A673 (cell line): ENCODE data around the gene THRB. TPM values are rescaled to one million over a fixed set of nuclear protein-coding genes. Genes with fewer than 3 reads are reported as not detected.

Source experiments
- BruUV-seq: library from RNA; stranded (reverse); fragments of 400-500 nt; replicated peaks from 2 replicates; lab custom pipeline; 2021; lab: Mats Ljungman, UMichigan
- CTCF ChIA-PET: fragments of 300-600 bp; sonication (Branson Sonifier 250); formaldehyde crosslinking; loops from one replicate; lab custom pipeline; 2022; ENCODE audit warnings: antibody characterized with exemption; lab: Charles Lee
- POLR2A ChIA-PET: fragments of 300-600 bp; sonication (Branson Sonifier 250); formaldehyde crosslinking; loops from one replicate; lab custom pipeline; 2022; ENCODE audit warnings: antibody characterized with exemption; ENCODE audit not compliant: low non-redundant PET; lab: Charles Lee
- DNase-seq: peaks from one replicate; pipeline ENCODE4 v3.0.0-alpha.2; 2015; ENCODE audit warnings: low spot score
- H3K27ac ChIP-seq: fragments of 200-600 bp; sonication (generic); 2 replicates; pipeline ENCODE4 v1.5.1; 2016; ENCODE audit warnings: mixed run types, low read depth, mild to moderate bottlenecking, mixed read lengths, antibody characterized with exemption, low read length; ENCODE audit not compliant: poor library complexity, severe bottlenecking
- H3K27me3 ChIP-seq: fragments of 200-600 bp; sonication (generic); replicated peaks from 2 replicates; pipeline ENCODE4 v1.6.1; 2017; ENCODE audit warnings: mixed run types, low read depth, mild to moderate bottlenecking, mixed read lengths, antibody characterized with exemption, low read length; ENCODE audit not compliant: insufficient read depth, poor library complexity
- H3K36me3 ChIP-seq: fragments of 200-600 bp; sonication (generic); 2 replicates; pipeline ENCODE4 v1.6.1; 2016; ENCODE audit warnings: mixed run types, mild to moderate bottlenecking, mixed read lengths, antibody characterized with exemption, low read length; ENCODE audit not compliant: insufficient read depth, poor library complexity, severe bottlenecking
- H3K4me1 ChIP-seq: fragments of 200-600 bp; sonication (generic); 2 replicates; pipeline ENCODE4 v1.6.1; 2017; ENCODE audit warnings: mixed run types, mild to moderate bottlenecking, mixed read lengths, antibody characterized with exemption, low read length; ENCODE audit not compliant: insufficient read depth, poor library complexity, severe bottlenecking
- H3K4me3 ChIP-seq: fragments of 200-600 bp; sonication (generic); 2 replicates; pipeline ENCODE4 v1.5.1; 2016; ENCODE audit warnings: low read depth, mixed run types, mild to moderate bottlenecking, mixed read lengths, low read length; ENCODE audit not compliant: poor library complexity, severe bottlenecking
- H3K9me3 ChIP-seq: fragments of 200-600 bp; sonication (generic); 2 replicates; pipeline ENCODE4 v1.6.1; 2016; ENCODE audit warnings: mixed run types, low read depth, mild to moderate bottlenecking, mixed read lengths, antibody characterized with exemption, low read length; ENCODE audit not compliant: poor library complexity, severe bottlenecking
- CTCF ChIP-seq: fragments of 300-800, 200-600 bp; sonication (generic); conservative IDR thresholded peaks from 2 replicates; pipeline ENCODE4 v1.5.1; 2017; ENCODE audit warnings: low read depth, mild to moderate bottlenecking, antibody characterized with exemption, low read length, moderate library complexity, mixed read lengths
- EZH2 ChIP-seq: fragments of 200-600 bp; sonication (generic); IDR thresholded peaks from 2 replicates; pipeline ENCODE4 v1.6.1; 2017; ENCODE audit warnings: borderline replicate concordance, low read depth, mild to moderate bottlenecking, mixed read lengths, antibody characterized with exemption, low read length; ENCODE audit not compliant: poor library complexity, severe bottlenecking
- intact Hi-C: fragments of 100-400 bp; cut with micrococcal nuclease; formaldehyde crosslinking; loops from one replicate; pipeline ENCODE4 v1.10.0; 2022; ENCODE audit not compliant: unreplicated experiment
- total RNA-seq: library from RNA; stranded (reverse); gene quantifications from 2 replicates; pipeline ENCODE4 v1.2.3, GENCODE V29; 2021

THRB gene
- total RNA-seq, 1 experiment from 2014 or later = 0.11 TPM

DNA sequence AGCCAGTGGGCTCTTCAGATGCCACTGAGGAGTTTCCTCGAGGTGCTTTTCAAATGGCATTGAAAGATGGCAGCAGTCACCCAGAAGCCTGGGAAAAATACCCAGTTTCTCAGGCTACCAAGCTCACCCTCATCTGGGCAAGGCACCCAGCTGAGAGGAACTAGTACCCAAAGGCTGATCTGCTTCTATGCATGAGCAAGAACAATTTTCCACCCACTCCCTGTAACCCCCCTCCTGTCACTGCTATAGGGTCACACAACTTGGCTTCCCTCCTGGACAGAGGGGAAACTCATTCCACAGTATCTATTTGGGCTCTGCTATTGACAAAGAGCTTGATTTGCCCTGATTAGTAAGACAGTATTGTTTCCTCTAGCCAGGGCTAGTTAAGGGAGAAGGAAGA, 31.9 kb downstream of the THRB start:
- intact Hi-C loops = no loop called here
- Histone ChIP-seq H3K36me3 (no peaks in the 10 kb centered on the region), H3K4me3 (no peak overlapping the region), H3K9me3 (no peaks in the 10 kb centered on the region), H3K27me3 (peaks cover 2% of the 10 kb centered on the region), H3K27ac (no peak overlapping the region), H3K4me1 (no peaks in the 10 kb centered on the region)
- no TSS peak for BruUV-seq
- POLR2A ChIA-PET = no interaction called here
- CTCF ChIA-PET = no interaction called here
- TF ChIP-seq CTCF = no peak
- TF ChIP-seq EZH2 = no peak
- no peak for DNase-seq

DNA sequence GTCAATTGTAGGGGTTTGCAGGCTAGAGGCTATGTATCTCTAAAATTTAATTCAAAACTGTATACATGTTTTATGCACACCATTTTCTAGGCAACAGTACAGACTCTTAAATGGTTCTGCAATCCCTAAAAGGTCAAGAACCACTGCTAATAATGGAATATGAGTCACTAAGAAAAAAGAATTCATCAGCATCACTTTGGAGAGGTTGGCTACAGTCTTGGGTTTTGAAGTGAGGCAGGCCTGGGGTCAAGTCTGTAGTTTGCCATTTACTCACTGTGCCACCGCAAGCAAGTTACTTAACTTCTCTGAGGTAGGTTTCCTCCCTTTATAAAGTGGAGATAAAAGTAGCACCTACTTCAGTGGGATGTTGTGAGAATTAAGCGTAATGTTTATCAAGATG, 33.7 kb downstream of the THRB start:
- intact Hi-C loops = no loop called here
- ChIA-PET POLR2A (no interaction called here), CTCF (no interaction called here)
- H3K4me3 ChIP-seq = no peak overlapping the region
- no peaks in the 10 kb centered on the region for H3K9me3 ChIP-seq
- no peaks in the 10 kb centered on the region for H3K36me3 ChIP-seq
- TF ChIP-seq EZH2 (no peak), CTCF (no peak)
- H3K27ac ChIP-seq = no peak overlapping the region
- DNase-seq = no peak
- BruUV-seq = no TSS peak
- H3K4me1 ChIP-seq = no peaks in the 10 kb centered on the region
- peaks cover 2% of the 10 kb centered on the region for H3K27me3 ChIP-seq

GRCh38 chr3:24457719-24458118, 36.9 kb downstream of the THRB start:
- Histone ChIP-seq H3K4me1 (no peaks in the 10 kb centered on the region), H3K9me3 (no peaks in the 10 kb centered on the region), H3K4me3 (no peak overlapping the region), H3K27me3 (peaks cover 7% of the 10 kb centered on the region), H3K36me3 (no peaks in the 10 kb centered on the region), H3K27ac (no peak overlapping the region)
- TF ChIP-seq EZH2 (no peak), CTCF (no peak)
- intact Hi-C loops = no loop called here
- CTCF ChIA-PET = no interaction called here
- DNase-seq = no peak
- POLR2A ChIA-PET = no interaction called here
- no TSS peak for BruUV-seq
